ENCODE data around the gene MGAT1.

The MGAT1 gene

DNA sequence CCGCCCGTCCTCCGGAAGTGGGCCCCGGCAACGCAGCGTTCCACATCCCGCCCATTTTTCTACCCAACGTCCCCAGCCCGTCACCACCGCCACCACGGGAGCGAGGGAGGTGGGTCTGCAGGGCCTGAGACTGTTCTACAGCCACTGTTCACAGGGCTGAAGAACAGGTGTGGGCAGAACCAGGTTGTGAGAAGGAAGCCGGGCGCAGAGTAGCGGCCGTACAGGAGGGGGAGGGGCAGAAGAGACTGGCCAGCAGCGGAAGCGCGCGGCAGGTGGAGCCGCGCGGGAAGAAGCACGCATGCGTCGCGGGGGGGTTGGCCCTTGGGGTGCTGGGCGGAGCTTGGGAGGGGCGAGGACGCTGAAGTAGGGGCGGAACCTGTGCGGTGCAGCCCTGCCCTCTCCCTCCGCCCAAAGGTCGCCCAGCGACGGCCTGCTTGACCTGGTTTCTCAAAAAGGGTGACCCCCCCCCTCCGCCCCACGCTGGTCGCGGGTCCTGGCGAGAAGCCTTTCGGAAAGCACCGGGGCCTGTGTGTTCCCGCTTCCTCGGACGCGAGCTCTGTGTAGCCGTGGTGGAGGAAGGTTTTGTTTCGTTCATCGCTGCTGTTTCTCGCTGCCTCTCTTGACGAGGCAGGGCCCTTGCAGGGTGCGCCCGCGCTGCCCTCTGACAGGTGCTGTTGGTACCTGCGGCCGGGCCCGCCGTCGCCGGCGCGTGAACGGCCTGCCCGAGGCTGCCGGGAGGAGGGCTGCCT lies 7.8 kb upstream of the MGAT1 start:
- TF ChIP-seq, protein P1, sequence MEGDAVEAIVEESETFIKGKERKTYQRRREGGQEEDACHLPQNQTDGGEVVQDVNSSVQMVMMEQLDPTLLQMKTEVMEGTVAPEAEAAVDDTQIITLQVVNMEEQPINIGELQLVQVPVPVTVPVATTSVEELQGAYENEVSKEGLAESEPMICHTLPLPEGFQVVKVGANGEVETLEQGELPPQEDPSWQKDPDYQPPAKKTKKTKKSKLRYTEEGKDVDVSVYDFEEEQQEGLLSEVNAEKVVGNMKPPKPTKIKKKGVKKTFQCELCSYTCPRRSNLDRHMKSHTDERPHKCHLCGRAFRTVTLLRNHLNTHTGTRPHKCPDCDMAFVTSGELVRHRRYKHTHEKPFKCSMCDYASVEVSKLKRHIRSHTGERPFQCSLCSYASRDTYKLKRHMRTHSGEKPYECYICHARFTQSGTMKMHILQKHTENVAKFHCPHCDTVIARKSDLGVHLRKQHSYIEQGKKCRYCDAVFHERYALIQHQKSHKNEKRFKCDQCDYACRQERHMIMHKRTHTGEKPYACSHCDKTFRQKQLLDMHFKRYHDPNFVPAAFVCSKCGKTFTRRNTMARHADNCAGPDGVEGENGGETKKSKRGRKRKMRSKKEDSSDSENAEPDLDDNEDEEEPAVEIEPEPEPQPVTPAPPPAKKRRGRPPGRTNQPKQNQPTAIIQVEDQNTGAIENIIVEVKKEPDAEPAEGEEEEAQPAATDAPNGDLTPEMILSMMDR (IDR thresholded peaks at IDR 0.05; ENCODE audit: extremely low read depth, insufficient read depth, missing control alignments) = no peak
- DNase-seq (ENCODE audit: low spot score) = peak; percentile 96
- in situ Hi-C loops (cut with MboI; ENCODE audit: low pct_unique_long_range_greater_than_20kb, low sequenced_read_pairs, unreplicated experiment) = no loop called here

DNA sequence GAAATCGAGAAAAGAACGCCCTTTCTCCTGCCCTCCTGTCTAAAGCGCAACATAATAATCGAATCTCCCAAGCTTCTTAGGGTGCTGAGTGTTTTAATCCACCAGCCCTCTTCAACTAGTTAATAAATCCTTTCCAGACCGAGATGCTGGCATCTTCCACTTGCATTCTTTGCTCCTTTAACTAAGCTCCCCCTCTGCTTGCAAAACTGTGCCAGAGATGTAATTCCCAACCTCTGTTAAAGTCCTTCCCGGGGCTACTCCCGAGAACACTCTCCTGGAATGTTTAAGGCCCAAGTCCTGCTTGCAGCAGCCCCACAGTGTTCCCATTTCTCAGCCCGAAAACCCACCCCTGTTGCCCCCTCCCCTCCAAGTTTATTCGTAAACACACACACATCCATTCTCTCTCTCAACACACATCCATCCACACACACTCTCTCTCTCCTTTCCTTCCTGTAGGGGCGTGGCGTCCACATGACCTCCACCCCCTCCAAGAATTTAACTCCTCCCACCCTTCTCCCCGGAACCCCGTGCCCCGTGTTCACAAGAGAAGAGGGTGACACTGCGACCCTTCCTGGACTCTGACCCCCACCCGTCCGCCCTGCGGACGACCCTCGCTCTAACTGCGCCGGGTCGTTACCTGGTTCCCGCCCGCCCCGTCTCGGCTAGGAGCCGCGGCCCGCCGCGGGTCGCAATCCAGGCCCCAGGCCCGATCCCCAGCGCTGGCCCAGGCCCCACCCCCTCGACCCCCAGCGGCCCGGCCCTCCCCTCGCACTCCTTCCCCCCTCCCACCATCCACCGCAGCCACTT lies 7.0 kb upstream of the MGAT1 start:
- TF ChIP-seq, protein P1 (IDR thresholded peaks at IDR 0.05; ENCODE audit: extremely low read depth, insufficient read depth, missing control alignments) = no peak
- in situ Hi-C loops (cut with MboI; ENCODE audit: low pct_unique_long_range_greater_than_20kb, low sequenced_read_pairs, unreplicated experiment) = no loop called here
- DNase-seq (ENCODE audit: low spot score) = peak; percentile 93

DNA sequence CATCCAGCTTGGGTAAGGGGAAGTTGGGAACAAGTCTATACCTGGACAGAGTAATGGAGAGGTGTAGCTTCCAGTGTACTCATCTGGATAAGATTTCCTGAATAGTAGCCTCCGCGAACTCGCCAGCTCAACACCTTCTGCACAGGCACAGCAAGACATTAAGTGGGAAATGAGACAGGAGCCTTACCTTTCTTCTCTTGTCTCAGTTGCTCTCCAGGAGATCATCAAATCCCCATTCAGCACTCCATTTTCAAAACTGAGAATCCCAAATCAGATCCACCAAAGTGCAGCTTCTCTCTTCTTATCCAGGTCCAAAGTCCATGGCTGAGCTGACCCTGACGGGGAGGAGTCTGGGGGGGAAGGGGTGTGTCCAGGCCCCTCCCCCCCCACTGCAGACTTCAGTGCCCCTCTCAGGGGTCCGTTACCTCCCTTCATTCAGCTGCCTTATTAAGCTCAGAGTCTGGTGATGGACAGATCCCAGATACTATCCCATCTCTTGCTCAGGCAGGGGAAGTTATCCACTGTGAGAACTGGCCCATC lies 5.9 kb upstream of the MGAT1 start:
- no peak for DNase-seq (ENCODE audit: low spot score)
- TF ChIP-seq, protein P1 (IDR thresholded peaks at IDR 0.05; ENCODE audit: extremely low read depth, insufficient read depth, missing control alignments) = no peak
- in situ Hi-C loops (cut with MboI; ENCODE audit: low pct_unique_long_range_greater_than_20kb, low sequenced_read_pairs, unreplicated experiment) = no loop called here

DNA sequence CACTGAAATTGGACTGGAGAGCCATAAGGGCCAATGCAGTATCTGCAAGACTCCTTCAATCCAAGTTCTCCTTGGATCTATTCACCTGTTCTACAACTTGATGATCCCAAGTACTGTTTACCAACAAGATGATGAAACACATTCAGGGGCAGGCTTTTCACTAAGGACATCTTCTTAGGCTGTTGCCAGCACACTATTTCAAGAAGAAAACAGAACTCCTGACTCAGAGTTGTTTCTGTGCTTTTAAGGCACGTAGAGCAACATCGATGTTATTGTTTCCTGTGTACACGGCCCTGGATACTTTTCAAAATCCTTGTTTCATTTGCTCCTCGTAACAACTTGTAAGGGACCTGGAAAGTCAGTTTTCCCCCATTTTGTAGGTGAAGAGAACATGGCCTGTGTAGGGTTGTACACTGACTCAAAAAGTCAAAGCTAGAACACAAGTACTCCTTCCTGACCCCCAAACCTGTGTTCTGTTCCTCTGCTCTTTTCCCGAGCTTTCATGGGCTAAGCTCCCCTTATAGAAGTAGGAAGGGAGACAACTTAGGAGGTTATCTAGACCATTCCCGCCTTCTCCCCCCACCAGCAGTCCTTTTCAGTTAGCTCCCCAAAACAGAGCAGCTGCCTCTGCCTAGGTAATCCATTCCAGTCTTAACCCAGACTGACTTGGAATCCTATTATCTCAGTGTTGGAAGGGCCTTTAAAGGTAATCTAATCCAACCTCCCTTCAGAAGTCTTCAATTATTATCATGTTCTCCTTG lies 5.2 kb upstream of the MGAT1 start:
- TF ChIP-seq, protein P1 (IDR thresholded peaks at IDR 0.05; ENCODE audit: extremely low read depth, insufficient read depth, missing control alignments) = no peak
- no peak for DNase-seq (ENCODE audit: low spot score)
- in situ Hi-C loops (cut with MboI; ENCODE audit: low pct_unique_long_range_greater_than_20kb, low sequenced_read_pairs, unreplicated experiment) = no loop called here

DNA sequence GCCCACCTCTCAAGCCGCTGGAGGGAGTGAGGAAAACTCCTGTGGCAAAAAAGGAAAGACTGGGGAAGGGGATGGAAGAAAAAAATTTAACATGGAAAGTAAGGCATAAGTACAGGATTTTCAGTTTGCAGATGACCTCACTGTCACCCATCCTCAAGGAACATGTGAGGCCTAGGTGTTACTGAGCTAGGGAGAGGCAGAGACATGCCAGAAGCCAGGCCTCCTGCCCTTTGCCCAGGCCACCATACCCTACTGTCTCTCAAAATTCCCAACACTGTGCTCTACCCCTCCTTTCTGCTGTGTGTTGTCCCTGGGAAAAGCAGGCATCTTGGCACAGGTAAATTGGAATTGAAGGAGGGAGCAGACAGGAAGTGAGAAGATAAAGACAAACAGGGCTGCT lies 4.4 kb upstream of the MGAT1 start:
- in situ Hi-C loops (cut with MboI; ENCODE audit: low pct_unique_long_range_greater_than_20kb, low sequenced_read_pairs, unreplicated experiment) = no loop called here

More for the DNA sequence above, 4.4 kb upstream of the MGAT1 start:
- TF ChIP-seq, protein P1 (IDR thresholded peaks at IDR 0.05; ENCODE audit: extremely low read depth, insufficient read depth, missing control alignments) = no peak
- DNase-seq (ENCODE audit: low spot score) = no peak

Data from GM13977 (cell line).